Measurements from ENCODE around the gene QSER1. TPM values are rescaled to one million over a fixed set of nuclear protein-coding genes. Genes with fewer than 3 reads are reported as not detected.

Gene QSER1
- total RNA-seq, 1 donor from 2014 or later = 13.3 TPM

GRCh38 chr11:32890843-32891656, 1.6 kb upstream of the QSER1 start:
- intact Hi-C loops (cut with micrococcal nuclease) = loop anchor here (5.0 to 10.0 kb wide), 6 partner anchors 84 to 1544 kb away; partner anchors contain the start of genes CAPRIN1, CAT, CD59 and ELP4

- intact Hi-C loops (cut with micrococcal nuclease) = loop anchor here (1.0 to 10.0 kb wide), 13 partner anchors 63 to 1543 kb away; partner anchors contain the start of genes CAPRIN1, CAT, CD59 and DCDC1
Observed at GRCh38 chr11:32891657-32892354, 805 bp upstream of the QSER1 start.

GRCh38 chr11:32893093-32893342, 407 bp downstream of the QSER1 start:
- intact Hi-C loops (cut with micrococcal nuclease) = loop anchor here (2.0 to 10.0 kb wide), 9 partner anchors 64 to 1542 kb away; partner anchors contain the start of genes CAPRIN1, CAT, CD59 and DCDC1

- intact Hi-C loops (cut with micrococcal nuclease) = loop anchor here (2.0 to 10.0 kb wide), 12 partner anchors 65 to 1541 kb away; partner anchors contain the start of genes C11orf91, CAPRIN1, CAT and CD59
Observed at GRCh38 chr11:32893343-32894148, 935 bp downstream of the QSER1 start.

GRCh38 chr11:32894149-32894827, 1.7 kb downstream of the QSER1 start:
- intact Hi-C loops (cut with micrococcal nuclease) = loop anchor here (2.0 to 10.0 kb wide), 9 partner anchors 87 to 1541 kb away; partner anchors contain the start of genes C11orf91, CAPRIN1, CAT and CD59

- intact Hi-C loops (cut with micrococcal nuclease) = loop anchor here (2.0 to 10.0 kb wide), 9 partner anchors 88 to 1540 kb away; partner anchors contain the start of genes C11orf91, CAPRIN1, CAT and CD59
Observed at GRCh38 chr11:32894921-32895320, 2.3 kb downstream of the QSER1 start.

GRCh38 chr11:32895471-32895870, 2.9 kb downstream of the QSER1 start:
- intact Hi-C loops (cut with micrococcal nuclease) = loop anchor here (2.0 to 10.0 kb wide), 7 partner anchors 169 to 1539 kb away; partner anchors contain the start of genes C11orf91, CAPRIN1, CAT and CD59

- intact Hi-C loops (cut with micrococcal nuclease) = loop anchor here (10.0 kb wide), 4 partner anchors 838 to 1538 kb away; partner anchors contain the start of genes CAPRIN1, CAT and CD59
Observed at GRCh38 chr11:32897103-32897502, 4.5 kb downstream of the QSER1 start.

- intact Hi-C loops (cut with micrococcal nuclease) = loop anchor here (10.0 kb wide), 4 partner anchors 835 to 1535 kb away; partner anchors contain the start of genes CAPRIN1, CAT and CD59
Observed at GRCh38 chr11:32899438-32899837, 6.8 kb downstream of the QSER1 start.

- intact Hi-C loops (cut with micrococcal nuclease) = no loop called here
Observed at GRCh38 chr11:32902089-32902665, 9.6 kb downstream of the QSER1 start.

GRCh38 chr11:32905028-32905667, 12.5 kb downstream of the QSER1 start:
- intact Hi-C loops (cut with micrococcal nuclease) = no loop called here

- intact Hi-C loops (cut with micrococcal nuclease) = no loop called here
Observed at GRCh38 chr11:32908619-32909018, 16.0 kb downstream of the QSER1 start.

GRCh38 chr11:32911413-32911812, 18.8 kb downstream of the QSER1 start:
- intact Hi-C loops (cut with micrococcal nuclease) = no loop called here

- intact Hi-C loops (cut with micrococcal nuclease) = no loop called here
Observed at GRCh38 chr11:32913445-32913844, 20.8 kb downstream of the QSER1 start.

- intact Hi-C loops (cut with micrococcal nuclease) = no loop called here
Observed at GRCh38 chr11:32916361-32916760, 23.8 kb downstream of the QSER1 start.

- intact Hi-C loops (cut with micrococcal nuclease) = no loop called here
Observed at GRCh38 chr11:32916994-32917393, 24.4 kb downstream of the QSER1 start.

GRCh38 chr11:32918427-32918826, 25.8 kb downstream of the QSER1 start:
- intact Hi-C loops (cut with micrococcal nuclease) = no loop called here

GRCh38 chr11:32919338-32919737, 26.7 kb downstream of the QSER1 start:
- intact Hi-C loops (cut with micrococcal nuclease) = no loop called here

- intact Hi-C loops (cut with micrococcal nuclease) = no loop called here
Observed at GRCh38 chr11:32920570-32920969, 28.0 kb downstream of the QSER1 start.

- intact Hi-C loops (cut with micrococcal nuclease) = no loop called here
Observed at GRCh38 chr11:32921204-32921603, 28.6 kb downstream of the QSER1 start.
